IPS-18c (cell line): ENCODE measurements around the gene EXOSC5.
A peak's percentile ranks its signal among the peaks of the same experiment; 100 is the strongest.

Experiments
- H3K4me3 ChIP-seq: 2 replicates; pipeline ENCODE4 v1.7.0; 2013; ENCODE audit warnings: low read depth, mild to moderate bottlenecking, low read length, moderate library complexity; ENCODE audit not compliant: insufficient read depth
- H3K9me3 ChIP-seq: one replicate; pipeline ENCODE4 v1.6.1; 2013; ENCODE audit warnings: mild to moderate bottlenecking, low read length, moderate library complexity; ENCODE audit not compliant: control insufficient read depth, insufficient read depth

The EXOSC5 gene

GRCh38 chr19:41428481-41428859 lies 31.3 kb upstream of the EXOSC5 start:
- Histone ChIP-seq H3K9me3 (no peaks in the 10 kb centered on the region), H3K4me3 (peak overlapping the region; percentile 58)

GRCh38 chr19:41427647-41428480 lies 30.7 kb upstream of the EXOSC5 start:
- peak overlapping the region; percentile 58 for H3K4me3 ChIP-seq
- no peaks in the 10 kb centered on the region for H3K9me3 ChIP-seq

GRCh38 chr19:41426952-41427646 lies 29.9 kb upstream of the EXOSC5 start, which contains the start of gene B3GNT8:
Gene B3GNT8 (minus strand): TSS chr19:41427374. CDS start chr19:41426778, 596 bp downstream.
- Histone ChIP-seq H3K4me3 (peak within 1 kb of the TSS; percentile 58), H3K9me3 (no peaks in the 10 kb centered on the region)

- no peaks in the 10 kb centered on the region for H3K9me3 ChIP-seq
- H3K4me3 ChIP-seq, result peak overlapping the region; percentile 40; the same call in 1 of the 2 replicates
Observed at GRCh38 chr19:41426116-41426841, 29.1 kb upstream of the EXOSC5 start.

- Histone ChIP-seq H3K9me3 (no peaks in the 10 kb centered on the region), H3K4me3 (no peak overlapping the region)
Observed at GRCh38 chr19:41425174-41426115, 28.3 kb upstream of the EXOSC5 start.

- Histone ChIP-seq H3K4me3 (no peak overlapping the region), H3K9me3 (no peaks in the 10 kb centered on the region)
Observed at GRCh38 chr19:41424335-41425173, 27.4 kb upstream of the EXOSC5 start.

GRCh38 chr19:41422955-41423354 lies 25.8 kb upstream of the EXOSC5 start:
- no peaks in the 10 kb centered on the region for H3K9me3 ChIP-seq
- no peak overlapping the region for H3K4me3 ChIP-seq

GRCh38 chr19:41422456-41422855 lies 25.3 kb upstream of the EXOSC5 start:
- Histone ChIP-seq H3K4me3 (no peak overlapping the region), H3K9me3 (no peaks in the 10 kb centered on the region)

GRCh38 chr19:41421973-41422372 lies 24.8 kb upstream of the EXOSC5 start:
- Histone ChIP-seq H3K4me3 (no peak overlapping the region), H3K9me3 (no peaks in the 10 kb centered on the region)

- no peaks in the 10 kb centered on the region for H3K9me3 ChIP-seq
- H3K4me3 ChIP-seq, result no peak overlapping the region
Observed at GRCh38 chr19:41421314-41421713, 24.2 kb upstream of the EXOSC5 start.

GRCh38 chr19:41420101-41420880 lies 23.1 kb upstream of the EXOSC5 start:
- Histone ChIP-seq H3K9me3 (no peaks in the 10 kb centered on the region), H3K4me3 (no peak overlapping the region)

- peaks cover 3% of the 10 kb centered on the region for H3K9me3 ChIP-seq
Observed at GRCh38 chr19:41416194-41416674, 19.1 kb upstream of the EXOSC5 start.

GRCh38 chr19:41415154-41415571 lies 18.0 kb upstream of the EXOSC5 start:
- no peak overlapping the region for H3K4me3 ChIP-seq
- peaks cover 3% of the 10 kb centered on the region for H3K9me3 ChIP-seq

More at GRCh38 chr19:41416194-41416674, 19.1 kb upstream of the EXOSC5 start:
- no peak overlapping the region for H3K4me3 ChIP-seq

GRCh38 chr19:41414461-41414860 lies 17.3 kb upstream of the EXOSC5 start:
- Histone ChIP-seq H3K4me3 (no peak overlapping the region), H3K9me3 (peaks cover 3% of the 10 kb centered on the region)

GRCh38 chr19:41413947-41414346 lies 16.8 kb upstream of the EXOSC5 start:
- H3K4me3 ChIP-seq, result no peak overlapping the region

More at GRCh38 chr19:41413947-41414346, 16.8 kb upstream of the EXOSC5 start:
- peaks cover 3% of the 10 kb centered on the region for H3K9me3 ChIP-seq
